HepG2 (cell line): Measurements from ENCODE around the gene PAQR7. TPM values are rescaled to one million over a fixed set of nuclear protein-coding genes. Genes with fewer than 3 reads are reported as not detected.

Experiments
- DNMT1 ChIP-seq: sonication (generic); formaldehyde crosslinking; IDR thresholded peaks from 2 replicates; pipeline ENCODE4 v1.5.1; 2020; ENCODE audit warnings: mild to moderate bottlenecking, missing genetic modification reagents
- IRF2 ChIP-seq: IDR thresholded peaks from 2 replicates; pipeline ENCODE4 v1.6.1; 2018; ENCODE audit warnings: missing genetic modification reagents, missing compliant biosample characterization
- KLF16 ChIP-seq, 2 experiments: sonication (generic) in 1 of 2; formaldehyde crosslinking in 1 of 2; IDR thresholded peaks; 2 replicates each; pipeline versions ENCODE4 v1.6.1 to v1.8.0; 2016 to 2023; ENCODE audit warnings: missing genetic modification reagents in 2 of 2, missing compliant biosample characterization in 1 of 2
- POLR2A ChIP-seq, 2 experiments: IDR thresholded peaks; 2 replicates each; pipeline ENCODE4 v1.6.1; 2011; ENCODE audit warnings: low read depth in 2 of 2, low read length in 2 of 2, mild to moderate bottlenecking in 1 of 2, moderate library complexity in 1 of 2; ENCODE audit not compliant: insufficient read depth in 1 of 2
- YEATS2 ChIP-seq: sonication (generic); formaldehyde crosslinking; IDR thresholded peaks from 2 replicates; pipeline ENCODE4 v1.4.0; 2020; ENCODE audit warnings: missing genetic modification reagents, borderline replicate concordance
- ZBTB38 ChIP-seq: sonication (generic); formaldehyde crosslinking; IDR thresholded peaks from 2 replicates; pipeline ENCODE4 v1.5.1; 2020; ENCODE audit warnings: mild to moderate bottlenecking, missing genetic modification reagents
- ZKSCAN5 ChIP-seq: sonication (generic); formaldehyde crosslinking; IDR thresholded peaks from 2 replicates; pipeline ENCODE4 v1.5.1; 2020; ENCODE audit warnings: mild to moderate bottlenecking, missing genetic modification reagents
- ZNF543 ChIP-seq: sonication (generic); formaldehyde crosslinking; IDR thresholded peaks from 2 replicates; pipeline ENCODE4 v1.4.0; 2020; ENCODE audit warnings: mild to moderate bottlenecking, missing genetic modification reagents
- ZNF724P ChIP-seq: sonication (generic); formaldehyde crosslinking; IDR thresholded peaks from 2 replicates; pipeline ENCODE4 v1.8.0; 2022; ENCODE audit warnings: missing genetic modification reagents, borderline replicate concordance
- ZNF781 ChIP-seq: sonication (generic); formaldehyde crosslinking; IDR thresholded peaks from 2 replicates; pipeline ENCODE4 v1.5.1; 2020; ENCODE audit warnings: borderline replicate concordance, mild to moderate bottlenecking, missing genetic modification reagents; ENCODE audit errors: not compliant biosample characterization
- polyA plus RNA-seq, 8 experiments: library from polyadenylated mRNA; depleted of rRNA in 3 of 8; stranded (reverse) in 7 of 8; unstranded in 1 of 8; fragments of >200 nt; fragmentation: Illumina TruSeq in 4 of 8; extraction: Trizol in 4 of 8; gene quantifications; 2 replicates each; pipeline versions ENCODE4 v1.2.1 to v1.2.3, GENCODE V29; 2011 to 2016; ENCODE audit warnings: low read depth in 4 of 8, missing spikeins in 1 of 8, mixed read lengths in 1 of 8; ENCODE audit not compliant: insufficient read depth in 1 of 8
- total RNA-seq, 5 experiments: library from RNA; depleted of rRNA; stranded (reverse); fragments of >200 nt; fragmentation: Illumina TruSeq; extraction: Trizol; gene quantifications; 2 replicates each; pipeline ENCODE4 v1.2.3, GENCODE V29; 2016; ENCODE audit warnings: low read depth in 1 of 5
- TF ChIP-seq, protein P1 (sequence below), 2 experiments: fragments of 450-650 bp in 1 of 2; sonication (generic) in 1 of 2; formaldehyde crosslinking in 1 of 2; IDR thresholded peaks; 2 replicates each; pipeline versions ENCODE4 v1.6.1 to v1.8.0; 2016 to 2022; ENCODE audit warnings: antibody characterized with exemption in 1 of 2, mild to moderate bottlenecking in 1 of 2, missing genetic modification reagents in 1 of 2
- TF ChIP-seq, protein P2 (sequence below): sonication (generic); formaldehyde crosslinking; IDR thresholded peaks from 2 replicates; pipeline ENCODE4 v1.5.1; 2020; ENCODE audit warnings: missing genetic modification reagents, mild to moderate bottlenecking, borderline replicate concordance

The PAQR7 gene
- total and polyA plus RNA-seq, 2 of the 13 experiments (the other 11 are each of a cell fraction or from before 2014, with no cell fraction given), result 13.2 to 16.6 TPM

DNA sequence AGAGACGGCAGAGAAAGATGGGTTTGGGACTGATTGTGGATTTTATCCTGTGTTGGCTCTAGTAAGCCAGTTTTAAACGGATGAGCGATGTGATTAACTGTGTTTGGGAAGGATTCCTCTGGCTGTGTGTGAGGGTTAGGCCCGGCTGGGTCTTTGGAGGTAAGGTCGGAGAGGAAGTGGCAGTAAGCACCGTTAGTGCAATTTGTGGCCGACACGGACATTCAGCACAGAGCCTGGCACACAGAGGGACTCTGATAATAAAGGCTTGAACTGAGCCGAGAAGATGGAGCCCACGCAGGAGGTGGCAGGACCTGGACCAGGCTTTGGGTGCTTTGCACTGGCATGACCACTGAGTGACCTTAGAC lies 54.4 kb downstream of the PAQR7 start (continued):
- TF ChIP-seq, protein P1, sequence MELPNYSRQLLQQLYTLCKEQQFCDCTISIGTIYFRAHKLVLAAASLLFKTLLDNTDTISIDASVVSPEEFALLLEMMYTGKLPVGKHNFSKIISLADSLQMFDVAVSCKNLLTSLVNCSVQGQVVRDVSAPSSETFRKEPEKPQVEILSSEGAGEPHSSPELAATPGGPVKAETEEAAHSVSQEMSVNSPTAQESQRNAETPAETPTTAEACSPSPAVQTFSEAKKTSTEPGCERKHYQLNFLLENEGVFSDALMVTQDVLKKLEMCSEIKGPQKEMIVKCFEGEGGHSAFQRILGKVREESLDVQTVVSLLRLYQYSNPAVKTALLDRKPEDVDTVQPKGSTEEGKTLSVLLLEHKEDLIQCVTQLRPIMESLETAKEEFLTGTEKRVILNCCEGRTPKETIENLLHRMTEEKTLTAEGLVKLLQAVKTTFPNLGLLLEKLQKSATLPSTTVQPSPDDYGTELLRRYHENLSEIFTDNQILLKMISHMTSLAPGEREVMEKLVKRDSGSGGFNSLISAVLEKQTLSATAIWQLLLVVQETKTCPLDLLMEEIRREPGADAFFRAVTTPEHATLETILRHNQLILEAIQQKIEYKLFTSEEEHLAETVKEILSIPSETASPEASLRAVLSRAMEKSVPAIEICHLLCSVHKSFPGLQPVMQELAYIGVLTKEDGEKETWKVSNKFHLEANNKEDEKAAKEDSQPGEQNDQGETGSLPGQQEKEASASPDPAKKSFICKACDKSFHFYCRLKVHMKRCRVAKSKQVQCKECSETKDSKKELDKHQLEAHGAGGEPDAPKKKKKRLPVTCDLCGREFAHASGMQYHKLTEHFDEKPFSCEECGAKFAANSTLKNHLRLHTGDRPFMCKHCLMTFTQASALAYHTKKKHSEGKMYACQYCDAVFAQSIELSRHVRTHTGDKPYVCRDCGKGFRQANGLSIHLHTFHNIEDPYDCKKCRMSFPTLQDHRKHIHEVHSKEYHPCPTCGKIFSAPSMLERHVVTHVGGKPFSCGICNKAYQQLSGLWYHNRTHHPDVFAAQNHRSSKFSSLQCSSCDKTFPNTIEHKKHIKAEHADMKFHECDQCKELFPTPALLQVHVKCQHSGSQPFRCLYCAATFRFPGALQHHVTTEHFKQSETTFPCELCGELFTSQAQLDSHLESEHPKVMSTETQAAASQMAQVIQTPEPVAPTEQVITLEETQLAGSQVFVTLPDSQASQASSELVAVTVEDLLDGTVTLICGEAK (IDR thresholded peaks at IDR 0.05), result no peak
- TF ChIP-seq, protein P1 (CRISPR knock-in tag; IDR thresholded peaks at IDR 0.05), result no peak
- TF ChIP-seq ZKSCAN5 (CRISPR knock-in tag) (0 out of 2 replicates have a peak, but pooled peaks have one; percentile 20), ZNF724P (0 out of 2 replicates have a peak, but pooled peaks have one; percentile 30), POLR2A (IDR thresholded peaks at IDR 0.05; ENCODE audit: insufficient read depth in 1 of 2, low read depth in 2 of 2, low read length in 2 of 2) (peak; percentile 6 to 10; a peak in 2 of 4 replicates), IRF2 (CRISPR knock-in tag) (peak; percentile 10; the same call in 1 of the 2 replicates), DNMT1 (peak; percentile 33; the same call in 1 of the 2 replicates), ZBTB38 (CRISPR knock-in tag) (no peak), ZNF781 (CRISPR knock-in tag) (peak; percentile 53), YEATS2 (0 out of 2 replicates have a peak, but pooled peaks have one; percentile 36), ZNF543 (no peak), KLF16 (CRISPR knock-in tag; IDR thresholded peaks at IDR 0.05) (0 out of 4 replicates have a peak, but pooled peaks of 1 of the 2 experiments have one; percentile 30)
- TF ChIP-seq, protein P2, sequence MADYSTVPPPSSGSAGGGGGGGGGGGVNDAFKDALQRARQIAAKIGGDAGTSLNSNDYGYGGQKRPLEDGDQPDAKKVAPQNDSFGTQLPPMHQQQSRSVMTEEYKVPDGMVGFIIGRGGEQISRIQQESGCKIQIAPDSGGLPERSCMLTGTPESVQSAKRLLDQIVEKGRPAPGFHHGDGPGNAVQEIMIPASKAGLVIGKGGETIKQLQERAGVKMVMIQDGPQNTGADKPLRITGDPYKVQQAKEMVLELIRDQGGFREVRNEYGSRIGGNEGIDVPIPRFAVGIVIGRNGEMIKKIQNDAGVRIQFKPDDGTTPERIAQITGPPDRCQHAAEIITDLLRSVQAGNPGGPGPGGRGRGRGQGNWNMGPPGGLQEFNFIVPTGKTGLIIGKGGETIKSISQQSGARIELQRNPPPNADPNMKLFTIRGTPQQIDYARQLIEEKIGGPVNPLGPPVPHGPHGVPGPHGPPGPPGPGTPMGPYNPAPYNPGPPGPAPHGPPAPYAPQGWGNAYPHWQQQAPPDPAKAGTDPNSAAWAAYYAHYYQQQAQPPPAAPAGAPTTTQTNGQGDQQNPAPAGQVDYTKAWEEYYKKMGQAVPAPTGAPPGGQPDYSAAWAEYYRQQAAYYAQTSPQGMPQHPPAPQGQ (CRISPR knock-in tag), result 0 out of 2 replicates have a peak, but pooled peaks have one; percentile 39
